Small intestine (tissue), 7 donors: ENCODE data around the gene JADE2. TPM values are rescaled to one million over a fixed set of nuclear protein-coding genes. Genes with fewer than 3 reads are reported as not detected.
A peak's percentile ranks its signal among the peaks of the same experiment; 100 is the strongest.

ENCODE experiments used
- DNase-seq, 2 donors: peaks; one replicate each; pipeline versions ENCODE4 v3.0.0 to v3.0.0-alpha.2; 2013
- FAIRE-seq: peaks from 2 replicates; lab custom pipeline; 2012; peaks lifted over from hg19 to GRCh38; lab: Jason Lieb, UNC
- H3K27ac ChIP-seq, 3 donors: one replicate each; pipeline ENCODE4 v1.5.1; 2013; ENCODE audit warnings: low read length in 2 of 3, mild to moderate bottlenecking in 2 of 3, control low read depth in 1 of 3, inconsistent platforms in 1 of 3, low read depth in 1 of 3, moderate library complexity in 1 of 3
- H3K27me3 ChIP-seq, 3 donors: one replicate each; pipeline ENCODE4 v1.6.1; 2013; ENCODE audit warnings: low read length in 3 of 3, inconsistent platforms in 1 of 3; ENCODE audit not compliant: control insufficient read depth in 3 of 3, insufficient read depth in 3 of 3
- H3K36me3 ChIP-seq, 3 donors: one replicate each; pipeline ENCODE4 v1.6.1; 2013; ENCODE audit warnings: low read length in 3 of 3, inconsistent platforms in 1 of 3, low read depth in 1 of 3, mild to moderate bottlenecking in 1 of 3, moderate library complexity in 1 of 3; ENCODE audit not compliant: control insufficient read depth in 3 of 3, insufficient read depth in 2 of 3
- H3K4me1 ChIP-seq, 3 donors: one replicate each; pipeline ENCODE4 v1.6.1; 2013; ENCODE audit warnings: low read length in 2 of 3, inconsistent platforms in 1 of 3, low read depth in 1 of 3, mild to moderate bottlenecking in 1 of 3, moderate library complexity in 1 of 3; ENCODE audit not compliant: control insufficient read depth in 3 of 3, insufficient read depth in 2 of 3
- H3K4me3 ChIP-seq, 3 donors: one replicate each; pipeline ENCODE4 v1.5.1; 2013; ENCODE audit warnings: low read length in 3 of 3, control low read depth in 1 of 3, inconsistent platforms in 1 of 3, low read depth in 1 of 3, mild to moderate bottlenecking in 1 of 3, moderate library complexity in 1 of 3
- H3K9me3 ChIP-seq, 2 donors: one replicate each; pipeline ENCODE4 v1.6.1; 2013; ENCODE audit warnings: low read depth in 1 of 2, low read length in 1 of 2; ENCODE audit not compliant: control insufficient read depth in 2 of 2, insufficient read depth in 1 of 2
- WGBS, 3 donors: extraction: QIAGEN DNeasy Blood & Tissue Kit; methylation state at CpG; one replicate each; pipeline ENCODE4 v1.1.7; 2013; 5-methylcytosine and 5-hydroxymethylcytosine counted together
- polyA plus RNA-seq, 4 donors: library from polyadenylated mRNA; stranded (reverse) in 3 of 4; unstranded in 1 of 4; fragments of 200-250 nt in 3 of 4; fragments of 120-200 nt in 1 of 4; gene quantifications; one replicate each; pipeline versions ENCODE4 v1.2.1 to v1.2.3, GENCODE V29; 2013
- donor health status: healthy with polysubstance abuse.
- donor health status: control.
- donor health status: control.
- donor health status: Bipolar disorder and iron deficiency.
- donor health status: healthy.

JADE2 gene
- polyA plus RNA-seq, 4 donors: 8.1 to 37.4 (median 16.3) TPM

- no peak for DNase-seq
- 91 to 97% (median 92%) methylated on average over 6 of the region's 6 CpGs for WGBS, 3 donors
- Histone ChIP-seq H3K27me3 (no peaks in the 10 kb centered on the region), H3K4me3 (no peak overlapping the region), H3K36me3 (peaks cover 5 to 98% (median 29%) of the 10 kb centered on the region in 3 donors), H3K27ac (peak overlapping the region in 1 of 3 donors; percentile 32), H3K9me3 (no peaks in the 10 kb centered on the region), H3K4me1 (no peaks in the 10 kb centered on the region)
- FAIRE-seq: no peak
Observed at GRCh38 chr5:134569758-134570364, 44.4 kb downstream of the JADE2 start.

- Histone ChIP-seq H3K27ac (no peak overlapping the region), H3K9me3 (no peaks in the 10 kb centered on the region), H3K27me3 (no peaks in the 10 kb centered on the region), H3K4me1 (no peaks in the 10 kb centered on the region), H3K36me3 (peaks cover 5 to 98% (median 27%) of the 10 kb centered on the region in 3 donors), H3K4me3 (no peak overlapping the region)
- no peak for DNase-seq
- FAIRE-seq: no peak
- WGBS, 3 donors: 93 to 97% (median 96%) methylated on average over 9 of the region's 9 CpGs
Observed at GRCh38 chr5:134570365-134570758, 44.9 kb downstream of the JADE2 start.

GRCh38 chr5:134570886-134571285 is 45.4 kb downstream of the JADE2 start:
- H3K4me3 ChIP-seq: no peak overlapping the region
- peaks cover 5 to 99% (median 28%) of the 10 kb centered on the region in 3 donors for H3K36me3 ChIP-seq
- no peaks in the 10 kb centered on the region for H3K27me3 ChIP-seq
- no peak overlapping the region for H3K27ac ChIP-seq
- 85 to 94% (median 88%) methylated on average over 6 of the region's 6 CpGs for WGBS, 3 donors
- no peaks in the 10 kb centered on the region for H3K9me3 ChIP-seq
- DNase-seq (no peak), FAIRE-seq (no peak)
- no peaks in the 10 kb centered on the region for H3K4me1 ChIP-seq

- no peak for FAIRE-seq
- H3K27me3 ChIP-seq: no peaks in the 10 kb centered on the region
- DNase-seq: no peak
- no peak overlapping the region for H3K4me3 ChIP-seq
- WGBS, 3 donors: 90 to 94% (median 94%) methylated on average over 19 to 20 of the region's 20 CpGs
- H3K9me3 ChIP-seq: no peaks in the 10 kb centered on the region
- no peaks in the 10 kb centered on the region for H3K4me1 ChIP-seq
- H3K27ac ChIP-seq: no peak overlapping the region
- H3K36me3 ChIP-seq: peaks cover 5 to 99% (median 24%) of the 10 kb centered on the region in 3 donors
Observed at GRCh38 chr5:134571693-134572405, 46.4 kb downstream of the JADE2 start.

- H3K36me3 ChIP-seq: peaks cover 5 to 99% (median 26%) of the 10 kb centered on the region in 3 donors
- WGBS, 3 donors: 96 to 100% (median 96%) methylated on average over 4 of the region's 4 CpGs
- H3K27me3 ChIP-seq: no peaks in the 10 kb centered on the region
- FAIRE-seq: no peak
- H3K27ac ChIP-seq: no peak overlapping the region
- H3K4me1 ChIP-seq: no peaks in the 10 kb centered on the region
- no peaks in the 10 kb centered on the region for H3K9me3 ChIP-seq
- no peak overlapping the region for H3K4me3 ChIP-seq
- no peak for DNase-seq
Observed at GRCh38 chr5:134572811-134573210, 47.3 kb downstream of the JADE2 start.

- no peak overlapping the region for H3K4me3 ChIP-seq
- DNase-seq (no peak), FAIRE-seq (no peak)
- H3K9me3 ChIP-seq: no peaks in the 10 kb centered on the region
- H3K27me3 ChIP-seq: no peaks in the 10 kb centered on the region
- H3K4me1 ChIP-seq: no peaks in the 10 kb centered on the region
- H3K27ac ChIP-seq: no peak overlapping the region
- H3K36me3 ChIP-seq: peaks cover 11 to 99% (median 33%) of the 10 kb centered on the region in 3 donors
- WGBS, 3 donors: 65 to 74% (median 72%) methylated on average over 4 of the region's 4 CpGs
Observed at GRCh38 chr5:134574521-134574920, 49.1 kb downstream of the JADE2 start.

GRCh38 chr5:134575316-134575715 is 49.8 kb downstream of the JADE2 start:
- H3K36me3 ChIP-seq: peaks cover 18 to 98% (median 34%) of the 10 kb centered on the region in 3 donors
- H3K27me3 ChIP-seq: no peaks in the 10 kb centered on the region
- FAIRE-seq (no peak), DNase-seq (no peak)
- H3K27ac ChIP-seq: no peak overlapping the region
- no peaks in the 10 kb centered on the region for H3K9me3 ChIP-seq
- H3K4me1 ChIP-seq: no peaks in the 10 kb centered on the region
- H3K4me3 ChIP-seq: no peak overlapping the region
- 71 to 85% (median 77%) methylated on average over 2 of the region's 2 CpGs for WGBS, 3 donors

GRCh38 chr5:134576386-134577021 is 51.0 kb downstream of the JADE2 start:
- FAIRE-seq (no peak), DNase-seq (peak in 1 of 2 donors; percentile 66)
- H3K4me1 ChIP-seq: no peaks in the 10 kb centered on the region
- H3K27me3 ChIP-seq: no peaks in the 10 kb centered on the region
- 68 to 81% (median 69%) methylated on average over 12 of the region's 12 CpGs for WGBS, 3 donors
- H3K36me3 ChIP-seq: peaks cover 24 to 96% (median 34%) of the 10 kb centered on the region in 3 donors
- H3K9me3 ChIP-seq: no peaks in the 10 kb centered on the region
- peak overlapping the region in 1 of 3 donors; percentile 61 for H3K27ac ChIP-seq
- H3K4me3 ChIP-seq: no peak overlapping the region
